Osteoblast (primary cell): ENCODE results near the gene NUDC. TPM values are rescaled to one million over a fixed set of nuclear protein-coding genes. Genes with fewer than 3 reads are reported as not detected.

Experiments
- DNase-seq: peaks from one replicate; pipeline ENCODE4 v3.0.0; 2011; ENCODE audit warnings: low spot score, mixed read lengths; ENCODE audit not compliant: insufficient read length; ENCODE audit errors: missing footprints
- H2AFZ ChIP-seq: 2 replicates; pipeline ENCODE4 v1.6.0; 2011; ENCODE audit warnings: mild to moderate bottlenecking, low read length
- H3K27ac ChIP-seq: 2 replicates; pipeline ENCODE4 v1.5.1; 2011; ENCODE audit warnings: mild to moderate bottlenecking, low read depth, low read length, moderate library complexity
- H3K27me3 ChIP-seq: 2 replicates; pipeline ENCODE4 v1.6.0; 2012; ENCODE audit warnings: mild to moderate bottlenecking, control low read depth, inconsistent platforms, low read length, moderate library complexity; ENCODE audit not compliant: insufficient read depth
- H3K36me3 ChIP-seq: 2 replicates; pipeline ENCODE4 v1.5.1; 2011; ENCODE audit warnings: mild to moderate bottlenecking, low read length, control low read depth, moderate library complexity; ENCODE audit not compliant: insufficient read depth
- H3K4me1 ChIP-seq: 2 replicates; pipeline ENCODE4 v1.5.1; 2011; ENCODE audit warnings: mild to moderate bottlenecking, low read length, control low read depth, moderate library complexity; ENCODE audit not compliant: insufficient read depth
- H3K4me2 ChIP-seq: 2 replicates; pipeline ENCODE4 v1.6.0; 2011; ENCODE audit warnings: mild to moderate bottlenecking, low read length; ENCODE audit not compliant: insufficient read depth
- H3K4me3 ChIP-seq: fragments of 200-600 bp; sonication (generic); 3 replicates; pipeline ENCODE4 v1.5.1; 2012; ENCODE audit warnings: mild to moderate bottlenecking, low read length, inconsistent platforms; ENCODE audit not compliant: insufficient read depth
- H3K79me2 ChIP-seq: 2 replicates; pipeline ENCODE4 v1.6.0; 2012; ENCODE audit warnings: mild to moderate bottlenecking, low read length, control low read depth, inconsistent platforms; ENCODE audit not compliant: insufficient read depth
- H3K9me3 ChIP-seq: 2 replicates; pipeline ENCODE4 v1.5.1; 2011; ENCODE audit warnings: low read depth, low read length, control low read depth
- H4K20me1 ChIP-seq: 2 replicates; pipeline ENCODE4 v1.6.0; 2012; ENCODE audit warnings: mild to moderate bottlenecking, low read length, control low read depth; ENCODE audit not compliant: insufficient read depth
- total RNA-seq: library from RNA; depleted of rRNA; stranded (reverse); fragments of >200 nt; gene quantifications from 2 replicates; pipeline ENCODE4 v1.2.3, GENCODE V29; 2012
- TF ChIP-seq, protein P1 (sequence below): IDR thresholded peaks from 2 replicates; pipeline ENCODE4 v1.5.1; 2011; ENCODE audit warnings: mild to moderate bottlenecking, low read depth, low read length, moderate library complexity; ENCODE audit errors: extremely low read depth

The NUDC gene
- total RNA-seq, 1 donor: 15.9 TPM

DNA sequence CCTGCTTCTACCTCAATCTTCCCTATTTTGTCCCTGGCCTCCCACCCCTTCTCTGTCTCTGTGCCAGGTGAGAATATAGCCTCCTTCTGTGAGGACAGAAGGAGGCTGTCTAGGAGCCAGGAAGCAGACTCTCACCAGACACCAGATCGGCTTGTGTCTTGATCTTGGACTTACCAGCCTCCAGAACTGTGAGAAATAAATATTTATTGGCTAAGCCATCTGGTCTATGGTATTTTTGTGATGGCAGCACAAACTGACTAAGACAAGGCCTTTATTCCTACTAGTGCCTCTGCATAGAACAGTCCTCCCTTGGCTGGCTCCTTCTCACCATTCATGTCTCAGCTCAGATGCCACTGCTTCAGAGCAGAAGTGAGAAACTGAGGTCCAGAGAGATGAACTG lies 33.3 kb upstream of the NUDC start:
- no peaks in the 10 kb centered on the region for H3K9me3 ChIP-seq
- TF ChIP-seq, protein P1, sequence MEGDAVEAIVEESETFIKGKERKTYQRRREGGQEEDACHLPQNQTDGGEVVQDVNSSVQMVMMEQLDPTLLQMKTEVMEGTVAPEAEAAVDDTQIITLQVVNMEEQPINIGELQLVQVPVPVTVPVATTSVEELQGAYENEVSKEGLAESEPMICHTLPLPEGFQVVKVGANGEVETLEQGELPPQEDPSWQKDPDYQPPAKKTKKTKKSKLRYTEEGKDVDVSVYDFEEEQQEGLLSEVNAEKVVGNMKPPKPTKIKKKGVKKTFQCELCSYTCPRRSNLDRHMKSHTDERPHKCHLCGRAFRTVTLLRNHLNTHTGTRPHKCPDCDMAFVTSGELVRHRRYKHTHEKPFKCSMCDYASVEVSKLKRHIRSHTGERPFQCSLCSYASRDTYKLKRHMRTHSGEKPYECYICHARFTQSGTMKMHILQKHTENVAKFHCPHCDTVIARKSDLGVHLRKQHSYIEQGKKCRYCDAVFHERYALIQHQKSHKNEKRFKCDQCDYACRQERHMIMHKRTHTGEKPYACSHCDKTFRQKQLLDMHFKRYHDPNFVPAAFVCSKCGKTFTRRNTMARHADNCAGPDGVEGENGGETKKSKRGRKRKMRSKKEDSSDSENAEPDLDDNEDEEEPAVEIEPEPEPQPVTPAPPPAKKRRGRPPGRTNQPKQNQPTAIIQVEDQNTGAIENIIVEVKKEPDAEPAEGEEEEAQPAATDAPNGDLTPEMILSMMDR: no peak
- H3K4me1 ChIP-seq: peaks cover 10% of the 10 kb centered on the region
- no peaks in the 10 kb centered on the region for H3K27me3 ChIP-seq
- H3K36me3 ChIP-seq: peaks cover 59% of the 10 kb centered on the region
- H3K27ac ChIP-seq: no peak overlapping the region
- no peak overlapping the region for H3K4me3 ChIP-seq
- no peak overlapping the region for H2AFZ ChIP-seq
- peaks cover 23% of the 10 kb centered on the region for H4K20me1 ChIP-seq
- no peak overlapping the region for H3K4me2 ChIP-seq
- peaks cover 32% of the 10 kb centered on the region for H3K79me2 ChIP-seq
- no peak for DNase-seq

- DNase-seq: peak; percentile 95
- peaks cover 36% of the 10 kb centered on the region for H3K79me2 ChIP-seq
- H3K4me2 ChIP-seq: peak within 1 kb of the TSS; percentile 91
- peaks cover 23% of the 10 kb centered on the region for H4K20me1 ChIP-seq
- H3K4me3 ChIP-seq: peak within 1 kb of the TSS; percentile 93
- no peaks in the 10 kb centered on the region for H3K27me3 ChIP-seq
- no peaks in the 10 kb centered on the region for H3K9me3 ChIP-seq
- TF ChIP-seq, protein P1: no peak
- H2AFZ ChIP-seq: peak within 1 kb of the TSS; percentile 69
- H3K27ac ChIP-seq: peak within 1 kb of the TSS; percentile 88
- H3K4me1 ChIP-seq: peaks cover 10% of the 10 kb centered on the region
- H3K36me3 ChIP-seq: peaks cover 55% of the 10 kb centered on the region
Observed at GRCh38 chr1:26889551-26890466, 31.7 kb upstream of the NUDC start, which contains the start of gene GPN2. Gene GPN2, minus strand, starts transcription at chr1:26890283. Its CDS starts 187 bp downstream, at chr1:26890096.

GRCh38 chr1:26890467-26890796 lies 31.1 kb upstream of the NUDC start:
- peaks cover 10% of the 10 kb centered on the region for H3K4me1 ChIP-seq
- peaks cover 20% of the 10 kb centered on the region for H4K20me1 ChIP-seq
- DNase-seq: no peak
- peak overlapping the region; percentile 91 for H3K4me2 ChIP-seq
- no peaks in the 10 kb centered on the region for H3K27me3 ChIP-seq
- H3K27ac ChIP-seq: peak overlapping the region; percentile 88
- peaks cover 52% of the 10 kb centered on the region for H3K36me3 ChIP-seq
- TF ChIP-seq, protein P1: no peak
- H3K4me3 ChIP-seq: peak overlapping the region; percentile 93
- peaks cover 40% of the 10 kb centered on the region for H3K79me2 ChIP-seq
- H2AFZ ChIP-seq: peak overlapping the region; percentile 69
- H3K9me3 ChIP-seq: no peaks in the 10 kb centered on the region

- DNase-seq: no peak
- TF ChIP-seq, protein P1: no peak
- no peak overlapping the region for H3K4me2 ChIP-seq
- H3K4me1 ChIP-seq: peaks cover 9% of the 10 kb centered on the region
- no peak overlapping the region for H3K4me3 ChIP-seq
- peaks cover 43% of the 10 kb centered on the region for H3K36me3 ChIP-seq
- H3K79me2 ChIP-seq: peaks cover 52% of the 10 kb centered on the region
- H4K20me1 ChIP-seq: peaks cover 3% of the 10 kb centered on the region
- H3K27me3 ChIP-seq: no peaks in the 10 kb centered on the region
- H3K9me3 ChIP-seq: no peaks in the 10 kb centered on the region
- H2AFZ ChIP-seq: no peak overlapping the region
- H3K27ac ChIP-seq: no peak overlapping the region
Observed at GRCh38 chr1:26894263-26894662, 27.3 kb upstream of the NUDC start.
